ENCODE data around the gene RAPGEFL1.
A peak's percentile ranks its signal among the peaks of the same experiment; 100 is the strongest.
"Not testable (repeated sequence)": the region's sequence is repeated elsewhere in the genome, so short reads cannot be mapped to it uniquely, and the experiment has no call there.

The RAPGEFL1 gene

GRCh38 chr17:40218006-40218739 is 40.9 kb downstream of the RAPGEFL1 start:
- no peak for DNase-seq

DNA sequence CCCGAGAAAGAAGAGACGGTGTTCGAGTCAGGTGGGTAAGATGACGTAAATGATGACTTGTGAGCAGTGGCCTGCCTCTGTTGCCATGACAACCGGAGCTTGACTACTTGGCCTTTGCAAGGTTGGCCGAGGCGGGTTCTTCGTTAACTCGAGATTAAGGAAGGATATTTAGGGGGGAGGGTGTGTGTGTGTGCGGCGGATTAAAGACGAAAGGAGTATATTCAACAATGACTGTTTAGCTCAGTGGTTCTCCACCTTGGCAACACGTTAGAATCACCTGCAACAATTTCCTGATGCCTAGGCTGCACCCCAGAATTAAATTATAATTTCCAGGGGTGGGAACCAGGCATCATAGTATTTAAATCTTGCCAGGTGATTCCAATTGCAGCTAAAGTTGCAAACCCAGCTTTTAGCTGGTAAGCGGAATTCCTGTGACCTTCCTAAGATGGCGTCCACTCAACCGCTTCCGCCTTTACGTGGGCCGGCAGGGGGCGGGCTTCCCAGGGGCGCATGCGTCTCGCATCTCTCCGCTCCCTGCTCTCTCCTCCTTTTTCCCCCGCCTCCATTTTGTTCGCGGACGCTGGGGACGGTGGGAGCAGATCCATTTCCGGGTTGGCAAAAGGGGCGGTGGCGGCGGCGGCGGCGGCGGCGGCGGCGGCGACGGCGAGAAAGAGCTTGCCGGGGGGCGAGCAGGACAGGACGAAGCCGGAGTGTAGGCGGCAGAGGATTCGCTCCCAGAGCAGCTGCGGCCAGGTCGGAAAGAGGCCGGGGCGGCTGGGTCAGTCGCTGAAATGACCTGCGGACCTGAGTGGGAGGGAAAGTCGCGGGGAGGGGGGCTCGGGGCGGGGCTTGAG is 41.7 kb downstream of the RAPGEFL1 start, which contains the start of gene WIPF2:
Gene WIPF2, plus strand, starts transcription at position 565 of the 854 bp plus-strand sequence. CDS start 37,156 bp downstream, outside the sequence.
- peak; percentile 94 to 95 for DNase-seq

- peak in 1 of 2 experiments; percentile 72 for DNase-seq
Observed at GRCh38 chr17:40219594-40220338, 42.5 kb downstream of the RAPGEFL1 start.

DNA sequence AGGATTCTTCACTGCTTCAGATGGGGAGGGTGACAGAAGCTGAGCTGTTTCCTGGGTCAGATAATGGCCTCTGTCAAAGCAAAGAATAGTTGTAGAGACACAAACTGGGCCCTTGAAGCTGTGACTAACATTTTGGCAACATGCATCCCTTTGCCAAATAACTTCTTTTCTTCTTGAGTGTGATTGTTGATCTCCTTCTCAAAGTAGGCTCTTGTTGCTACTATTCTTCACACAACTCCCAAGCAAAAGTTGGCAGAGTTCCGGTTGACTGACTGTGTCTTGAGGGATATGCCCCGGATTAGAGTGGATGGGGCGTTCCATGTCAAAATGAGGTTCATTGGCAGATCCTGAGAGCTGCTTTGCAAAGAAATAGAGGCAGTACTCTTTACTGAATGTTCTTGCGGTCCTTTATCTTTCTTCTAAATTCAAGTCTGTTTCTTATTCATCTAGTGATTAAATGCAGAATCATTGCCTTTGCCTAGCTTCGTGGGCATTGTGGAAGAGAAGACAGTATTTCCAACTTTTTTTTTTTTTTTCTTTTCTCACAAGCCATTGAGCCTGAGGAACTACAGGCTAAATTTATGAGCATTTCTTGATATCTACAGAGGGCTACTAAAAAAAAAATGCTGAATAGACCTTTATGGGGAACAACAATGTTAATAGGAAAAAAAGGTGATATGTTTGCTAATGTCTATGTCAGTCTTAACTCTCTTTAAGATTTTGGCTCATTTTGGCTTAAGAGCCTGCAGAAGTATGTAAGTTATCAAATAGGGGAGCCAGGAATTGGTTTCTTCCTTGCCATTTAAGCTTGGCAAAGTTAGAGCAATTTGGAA is 47.7 kb downstream of the RAPGEFL1 start:
- no peak for DNase-seq

- DNase-seq = not testable (repeated sequence)
Observed at GRCh38 chr17:40229146-40229545, 51.9 kb downstream of the RAPGEFL1 start.

GRCh38 chr17:40230670-40231069 is 53.4 kb downstream of the RAPGEFL1 start:
- no peak for DNase-seq

DNA sequence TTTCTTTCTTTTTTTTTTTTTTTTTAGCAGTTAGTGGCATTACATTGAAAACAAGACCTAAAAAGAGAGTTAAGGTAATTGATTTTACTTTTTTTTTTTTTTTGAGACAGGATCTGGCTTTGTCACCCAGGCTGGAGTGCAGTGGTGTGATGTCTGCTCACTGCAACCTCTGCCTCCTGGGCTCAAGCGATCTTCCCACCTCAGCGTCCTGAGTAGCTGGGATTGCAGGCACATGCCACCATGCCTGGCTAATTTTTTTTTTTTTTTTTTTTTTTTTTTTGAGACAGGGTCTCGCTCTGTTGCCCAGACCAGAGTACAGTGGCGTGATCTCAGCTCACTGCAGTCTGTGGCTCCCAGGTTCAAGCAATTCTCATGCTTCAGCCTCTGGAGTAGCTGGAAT is 54.7 kb downstream of the RAPGEFL1 start:
- DNase-seq = not testable (repeated sequence)

GRCh38 chr17:40241252-40241834 is 64.1 kb downstream of the RAPGEFL1 start:
- DNase-seq = no peak

- no peak for DNase-seq
Observed at GRCh38 chr17:40242774-40243173, 65.5 kb downstream of the RAPGEFL1 start.

DNA sequence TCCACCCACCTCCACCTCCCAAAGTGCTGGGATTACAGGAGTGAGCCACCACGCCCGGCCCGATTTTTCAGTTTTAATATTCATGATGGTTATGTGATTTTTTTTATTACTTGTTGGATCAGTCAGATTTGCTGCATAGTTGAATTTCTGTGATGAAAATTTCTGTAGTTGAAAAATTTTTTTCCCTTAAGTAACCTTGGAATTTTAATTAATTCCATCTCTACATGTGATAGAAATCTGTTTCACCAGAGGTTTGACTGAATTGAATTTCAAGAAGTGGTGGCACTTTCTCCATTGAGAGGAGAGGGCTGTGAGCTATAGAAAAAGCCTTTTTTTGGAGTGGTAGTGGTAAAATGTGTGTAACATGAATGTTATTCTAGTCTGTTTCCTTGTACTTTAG is 66.5 kb downstream of the RAPGEFL1 start:
- DNase-seq = no peak

DNA sequence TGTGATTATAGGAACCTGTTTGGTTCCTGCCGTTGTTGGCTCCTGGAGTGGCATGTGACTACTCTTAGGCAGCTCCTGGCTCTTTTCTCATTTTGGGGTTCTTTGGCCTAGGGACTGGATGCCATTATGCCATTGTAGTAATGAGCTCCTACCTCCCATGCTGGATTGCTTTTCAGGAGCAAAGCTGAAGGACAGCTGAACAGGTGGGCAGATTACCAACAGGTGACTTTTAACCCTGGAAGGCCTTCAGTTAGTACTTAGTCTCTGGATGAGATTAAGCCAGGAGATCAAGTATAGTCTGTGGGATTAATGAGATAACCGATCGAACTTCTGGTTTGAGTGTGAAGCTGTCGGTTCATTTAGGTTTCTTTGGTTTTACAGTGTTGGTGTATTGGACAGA is 67.0 kb downstream of the RAPGEFL1 start:
- no peak for DNase-seq
